IMR-90 (cell line): ENCODE data around the gene CDCA4.

ENCODE experiments used
- CTCF ChIP-seq: conservative IDR thresholded peaks from 2 replicates; pipeline ENCODE4 v1.5.1; 2012; ENCODE audit warnings: mild to moderate bottlenecking, low read depth, low read length, improper control_type of control experiment
- ELK1 ChIP-seq: fragments of 150-350 bp; IDR thresholded peaks from 2 replicates; pipeline ENCODE4 v1.6.1; 2016; ENCODE audit warnings: low read depth, mild to moderate bottlenecking, low read length, moderate library complexity, borderline replicate concordance
- POLR2A ChIP-seq: IDR thresholded peaks from 2 replicates; pipeline ENCODE4 v1.6.1; 2012; ENCODE audit warnings: mild to moderate bottlenecking, low read depth, low read length
- RAD21 ChIP-seq: IDR thresholded peaks from 2 replicates; pipeline ENCODE4 v1.6.1; 2012; ENCODE audit warnings: low read length, improper control_type of control experiment
- RFX5 ChIP-seq: IDR thresholded peaks from 2 replicates; pipeline ENCODE4 v1.8.0; 2012; ENCODE audit warnings: low read depth, mild to moderate bottlenecking, low read length, moderate library complexity
- USF2 ChIP-seq: fragments of 150-350 bp; IDR thresholded peaks from 2 replicates; pipeline ENCODE4 v1.6.1; 2017; ENCODE audit warnings: mild to moderate bottlenecking, antibody characterized with exemption, low read length, low read depth

DNA sequence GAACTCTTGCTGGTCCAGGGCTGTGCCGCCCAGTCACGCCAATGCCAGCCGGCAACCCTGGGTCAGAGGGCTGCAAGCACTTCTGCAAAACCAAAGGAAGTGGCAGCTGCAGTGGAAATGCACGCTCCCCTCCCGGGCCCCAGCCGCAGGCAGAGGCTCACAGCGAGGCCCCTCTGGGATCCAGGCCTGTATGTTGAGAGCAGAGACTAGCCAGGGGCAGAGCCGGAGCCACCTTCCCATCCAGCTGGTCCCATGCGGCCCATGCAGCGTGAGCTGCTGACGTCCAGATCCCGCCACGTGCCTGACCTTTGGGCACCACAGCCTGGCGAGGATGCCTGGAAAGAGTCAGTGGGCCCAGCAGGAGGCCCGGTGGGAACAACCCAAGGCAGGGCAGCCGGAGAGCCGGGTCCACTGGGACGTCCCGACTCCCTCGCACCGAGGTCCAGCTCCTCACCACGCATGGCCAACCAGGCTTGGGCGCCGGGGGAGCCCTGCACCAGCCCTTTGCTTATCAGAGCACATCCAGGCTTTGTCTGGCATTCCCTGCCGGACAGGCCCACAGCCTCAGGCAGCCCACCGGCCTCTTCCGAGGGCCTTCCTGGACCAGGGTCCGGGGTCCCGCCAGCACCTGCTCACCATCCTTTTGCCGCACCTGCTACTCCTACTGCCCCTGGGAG lies 40.0 kb upstream of the CDCA4 start:
- no peak for TF ChIP-seq USF2
- no peak for TF ChIP-seq ELK1
- no peak for TF ChIP-seq CTCF
- no peak for TF ChIP-seq RAD21
- TF ChIP-seq RFX5, result no peak
- no peak for TF ChIP-seq POLR2A
